COLO668 (cell line): ENCODE data around the gene LHX4.

Source experiments
- DNase-seq: peaks from one replicate; lab custom pipeline; 2025; ENCODE audit not compliant: unreplicated experiment; lab: John Stamatoyannopoulos, UW

Gene LHX4

GRCh38 chr1:180294711-180295110, 64.6 kb downstream of the LHX4 start:
- DNase-seq: no peak

GRCh38 chr1:180295999-180296398, 65.9 kb downstream of the LHX4 start:
- no peak for DNase-seq

- no peak for DNase-seq
These were observed 69.6 kb downstream of the LHX4 start for GRCh38 chr1:180299479-180300221.

GRCh38 chr1:180301135-180301742, 71.2 kb downstream of the LHX4 start:
- DNase-seq: no peak

- no peak for DNase-seq
These were observed 79.3 kb downstream of the LHX4 start for GRCh38 chr1:180309338-180309737.

- DNase-seq: no peak
These were observed 80.0 kb downstream of the LHX4 start for GRCh38 chr1:180310095-180310494.

GRCh38 chr1:180311011-180311730, 81.1 kb downstream of the LHX4 start:
- DNase-seq: no peak

GRCh38 chr1:180312926-180313325, 82.9 kb downstream of the LHX4 start:
- DNase-seq: no peak

- no peak for DNase-seq
These were observed 97.0 kb downstream of the LHX4 start for GRCh38 chr1:180327089-180327488.
